C4-2B (cell line): Measurements from ENCODE around the gene FHDC1.

Experiments
- ZFX ChIP-seq: fragments of 450-650 bp; IDR thresholded peaks from 2 replicates; pipeline ENCODE4 v1.6.1; 2017
- TF ChIP-seq, protein P1 (sequence below): fragments of 450-650 bp; conservative IDR thresholded peaks from 2 replicates; pipeline ENCODE4 v1.5.1; 2017; ENCODE audit warnings: mild to moderate bottlenecking

DNA sequence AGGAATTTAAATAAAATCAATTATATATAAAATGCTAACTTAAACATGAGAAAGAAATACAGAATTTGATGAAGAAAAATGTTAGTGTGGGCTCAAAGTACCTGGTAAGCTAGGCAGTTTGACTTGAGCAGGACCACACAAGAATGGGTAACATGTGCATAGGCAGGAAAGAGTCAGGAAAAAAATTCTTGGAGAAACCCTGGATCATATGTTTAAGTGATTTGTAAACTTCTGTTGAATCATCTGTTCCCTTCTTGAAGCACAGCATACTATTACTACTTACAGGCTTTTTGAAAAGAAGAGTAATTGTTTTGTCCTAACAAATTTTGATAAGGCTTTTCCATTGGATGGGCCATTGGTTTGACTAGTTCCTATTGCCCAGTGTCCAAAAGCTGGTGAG is 37.5 kb upstream of the FHDC1 start:
- TF ChIP-seq, protein P1, sequence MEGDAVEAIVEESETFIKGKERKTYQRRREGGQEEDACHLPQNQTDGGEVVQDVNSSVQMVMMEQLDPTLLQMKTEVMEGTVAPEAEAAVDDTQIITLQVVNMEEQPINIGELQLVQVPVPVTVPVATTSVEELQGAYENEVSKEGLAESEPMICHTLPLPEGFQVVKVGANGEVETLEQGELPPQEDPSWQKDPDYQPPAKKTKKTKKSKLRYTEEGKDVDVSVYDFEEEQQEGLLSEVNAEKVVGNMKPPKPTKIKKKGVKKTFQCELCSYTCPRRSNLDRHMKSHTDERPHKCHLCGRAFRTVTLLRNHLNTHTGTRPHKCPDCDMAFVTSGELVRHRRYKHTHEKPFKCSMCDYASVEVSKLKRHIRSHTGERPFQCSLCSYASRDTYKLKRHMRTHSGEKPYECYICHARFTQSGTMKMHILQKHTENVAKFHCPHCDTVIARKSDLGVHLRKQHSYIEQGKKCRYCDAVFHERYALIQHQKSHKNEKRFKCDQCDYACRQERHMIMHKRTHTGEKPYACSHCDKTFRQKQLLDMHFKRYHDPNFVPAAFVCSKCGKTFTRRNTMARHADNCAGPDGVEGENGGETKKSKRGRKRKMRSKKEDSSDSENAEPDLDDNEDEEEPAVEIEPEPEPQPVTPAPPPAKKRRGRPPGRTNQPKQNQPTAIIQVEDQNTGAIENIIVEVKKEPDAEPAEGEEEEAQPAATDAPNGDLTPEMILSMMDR: no peak
- TF ChIP-seq ZFX: no peak
